GM04503 (cell line): ENCODE measurements around the gene GNB2.
A peak's percentile ranks its signal among the peaks of the same experiment; 100 is the strongest.
"Not testable (repeated sequence)": the region's sequence is repeated elsewhere in the genome, so short reads cannot be mapped to it uniquely, and the experiment has no call there.

ENCODE experiments used
- DNase-seq: peaks from one replicate; pipeline ENCODE4 v3.0.0-alpha.2; 2012; ENCODE audit warnings: low read depth

Gene GNB2

GRCh38 chr7:100673302-100673941, at the start of gene GNB2:
TSS of gene GNB2 (plus strand) at chr7:100673740. CDS start at chr7:100676266, 2,526 bp downstream.
- peak; percentile 95 for DNase-seq

GRCh38 chr7:100623951-100624824, 49.4 kb upstream of the GNB2 start:
- DNase-seq = no peak

GRCh38 chr7:100626055-100626454, 47.5 kb upstream of the GNB2 start:
- DNase-seq = no peak

- no peak for DNase-seq
Measured at GRCh38 chr7:100626530-100627237, 46.9 kb upstream of the GNB2 start.

- no peak for DNase-seq
Measured at GRCh38 chr7:100627238-100627549, 46.3 kb upstream of the GNB2 start.

- DNase-seq = no peak
Measured at GRCh38 chr7:100629117-100629716, 44.3 kb upstream of the GNB2 start.

- no peak for DNase-seq
Measured at GRCh38 chr7:100630066-100630465, 43.5 kb upstream of the GNB2 start.

GRCh38 chr7:100632951-100633717, 40.4 kb upstream of the GNB2 start:
- DNase-seq = no peak

- no peak for DNase-seq
Measured at GRCh38 chr7:100639995-100640516, 33.5 kb upstream of the GNB2 start.

- DNase-seq = no peak
Measured at GRCh38 chr7:100640517-100641440, 32.8 kb upstream of the GNB2 start.

- no peak for DNase-seq
Measured at GRCh38 chr7:100641463-100641859, 32.1 kb upstream of the GNB2 start, which contains the start of gene TFR2. TSS of gene TFR2 (minus strand) at chr7:100641552. CDS start at chr7:100641509, 43 bp downstream.

- DNase-seq = no peak
Measured at GRCh38 chr7:100641860-100642533, 31.5 kb upstream of the GNB2 start.

- DNase-seq = no peak
Measured at GRCh38 chr7:100642534-100642907, 31.0 kb upstream of the GNB2 start.

- no peak for DNase-seq
Measured at GRCh38 chr7:100649826-100650565, 23.5 kb upstream of the GNB2 start.

GRCh38 chr7:100654908-100655831, 18.4 kb upstream of the GNB2 start:
- no peak for DNase-seq

- no peak for DNase-seq
Measured at GRCh38 chr7:100655908-100656674, 17.4 kb upstream of the GNB2 start, which contains the start of gene ACTL6B. TSS of gene ACTL6B (minus strand) at chr7:100656448. CDS start at chr7:100656354, 94 bp downstream.

GRCh38 chr7:100662194-100662776, 11.3 kb upstream of the GNB2 start:
- not testable (repeated sequence) for DNase-seq
